GM20000 (cell line): ENCODE results near the gene TMEM250.

Experiments used
- DNase-seq: peaks from one replicate; pipeline ENCODE4 v3.0.0; 2012; ENCODE audit warnings: low spot score
- CTCF ChIP-seq: IDR thresholded peaks from 2 replicates; pipeline ENCODE4 v1.5.1; 2012; ENCODE audit warnings: mild to moderate bottlenecking, control low read depth; ENCODE audit errors: extremely low read depth, missing control alignments

TMEM250 gene

DNA sequence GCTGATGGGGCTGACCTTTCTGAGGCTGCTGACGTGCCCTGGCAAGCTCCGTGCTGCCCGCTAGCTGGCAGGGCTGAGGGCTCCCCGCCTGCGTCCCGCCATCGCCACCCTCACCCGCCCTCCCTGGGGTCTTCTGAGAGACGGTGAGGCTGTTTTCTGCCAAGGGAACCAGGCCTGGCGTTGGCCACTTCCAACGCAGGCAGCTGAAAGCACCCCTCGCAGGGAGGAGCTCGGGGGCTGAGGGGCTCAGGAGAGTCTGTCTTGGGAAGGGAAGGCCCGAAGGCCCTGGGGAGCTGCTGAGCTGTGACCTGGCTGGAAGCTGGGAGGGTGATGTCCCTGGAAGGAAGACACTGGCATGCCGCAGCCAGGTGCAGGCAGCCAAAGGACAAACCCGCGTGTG, 9.8 kb upstream of the TMEM250 start:
- no peak for TF ChIP-seq CTCF
- DNase-seq: no peak

DNA sequence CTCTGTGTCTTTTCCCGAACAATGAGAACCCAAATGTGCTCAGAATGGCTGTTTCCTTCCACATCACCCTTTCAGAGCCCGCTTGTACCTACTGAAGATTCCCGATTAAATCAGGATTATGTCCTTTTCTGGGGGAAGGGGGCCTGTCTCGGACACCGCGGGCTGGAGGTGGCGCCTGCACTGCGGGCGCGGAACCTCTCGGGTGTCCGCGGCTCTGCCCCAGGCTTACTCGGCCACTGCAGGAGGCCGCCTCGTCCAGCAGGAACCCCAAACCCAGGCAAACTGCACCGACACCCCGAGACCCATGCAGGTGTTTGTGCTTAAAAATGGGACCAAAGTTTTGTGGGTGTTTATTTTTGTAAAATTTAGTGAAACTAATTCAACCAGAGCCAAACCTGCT, 8.6 kb upstream of the TMEM250 start:
- no peak for DNase-seq
- no peak for TF ChIP-seq CTCF

DNA sequence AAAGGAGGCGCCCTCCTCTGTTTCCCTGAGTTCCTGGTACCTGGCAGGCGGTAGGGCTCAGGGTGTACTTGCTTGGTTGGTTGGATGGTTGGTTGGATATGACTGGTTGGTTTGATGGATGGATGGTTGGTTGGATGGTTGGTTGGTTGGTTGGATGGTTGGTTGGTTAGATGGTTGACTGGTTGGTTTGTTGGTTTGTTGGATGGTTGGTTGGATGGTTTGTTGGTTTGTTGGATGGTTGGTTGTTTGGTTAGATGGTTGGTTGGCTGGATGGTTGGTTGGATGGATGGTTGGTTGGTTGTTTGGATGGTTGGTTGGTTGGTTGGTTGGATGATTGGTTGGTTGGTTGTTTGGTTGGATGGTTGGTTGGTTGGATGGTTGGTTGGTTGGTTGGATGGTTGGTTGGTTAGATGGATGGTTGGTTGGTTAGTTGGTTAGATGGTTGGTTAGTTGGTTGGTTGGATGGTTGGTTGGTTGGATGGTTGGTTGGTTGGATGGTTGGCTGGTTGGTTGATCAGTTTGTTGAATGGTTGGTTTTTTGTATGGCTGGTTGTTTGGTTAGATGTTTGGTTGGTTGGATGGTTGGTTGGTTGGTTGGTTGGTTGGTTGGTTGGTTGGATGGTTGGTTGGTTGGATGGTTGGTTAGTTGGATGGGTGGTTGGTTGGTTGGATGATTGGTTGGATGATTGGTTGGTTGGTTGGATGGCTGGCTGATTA, 6.5 kb upstream of the TMEM250 start:
- no peak for TF ChIP-seq CTCF
- no peak for DNase-seq

DNA sequence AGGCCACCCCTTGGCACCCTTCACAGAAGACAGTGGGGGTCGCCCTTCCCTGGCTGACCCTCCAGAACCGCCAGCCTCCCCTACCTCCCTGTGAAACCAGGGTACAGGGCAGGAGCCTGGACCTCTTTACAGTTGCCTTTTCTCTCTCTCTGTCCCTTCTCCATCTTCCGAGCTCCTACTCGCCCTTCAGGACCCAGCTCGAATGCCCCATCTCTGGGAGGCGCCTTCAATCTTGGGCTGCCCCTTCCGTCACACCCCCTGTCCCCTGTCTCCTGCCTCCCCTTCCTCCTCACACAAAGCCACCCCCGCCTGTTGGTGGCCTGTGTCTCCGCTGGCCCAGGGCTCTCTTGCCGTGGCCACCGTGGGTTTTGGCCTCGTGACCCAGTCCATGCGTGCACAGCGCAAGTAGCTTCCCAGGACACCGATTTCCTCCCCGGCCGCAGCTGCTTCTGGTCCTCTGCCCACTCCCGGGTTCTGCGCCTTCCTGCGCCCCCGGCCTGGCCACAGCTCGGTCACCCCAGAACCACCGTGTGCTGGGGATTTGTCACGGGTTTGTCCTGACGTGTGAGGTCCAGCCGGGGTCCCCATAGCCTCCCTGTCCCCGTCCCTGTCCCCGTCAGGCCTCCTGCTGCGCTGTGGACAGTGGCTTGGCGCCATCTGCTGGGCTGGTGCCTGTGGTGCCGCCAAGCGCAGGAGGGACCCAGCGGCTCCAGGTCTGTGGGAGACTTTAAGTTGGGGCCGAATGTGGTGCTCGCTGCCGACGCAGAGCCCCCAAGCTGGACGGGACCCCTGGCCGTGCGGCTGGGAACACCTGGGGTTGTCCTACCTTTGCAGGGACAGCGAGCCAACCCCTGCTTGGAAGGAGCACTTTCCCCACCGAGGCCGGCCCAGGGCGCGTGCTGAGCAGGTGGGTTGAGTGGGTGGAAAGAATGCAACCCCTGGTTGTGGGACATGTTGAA, 4.0 kb upstream of the TMEM250 start:
- peak; percentile 88 for DNase-seq

GRCh38 chr9:136121801-136122200, 3.1 kb upstream of the TMEM250 start:
- DNase-seq: no peak
- no peak for TF ChIP-seq CTCF

More for the DNA sequence above, 4.0 kb upstream of the TMEM250 start:
- peak; percentile 99 for TF ChIP-seq CTCF

DNA sequence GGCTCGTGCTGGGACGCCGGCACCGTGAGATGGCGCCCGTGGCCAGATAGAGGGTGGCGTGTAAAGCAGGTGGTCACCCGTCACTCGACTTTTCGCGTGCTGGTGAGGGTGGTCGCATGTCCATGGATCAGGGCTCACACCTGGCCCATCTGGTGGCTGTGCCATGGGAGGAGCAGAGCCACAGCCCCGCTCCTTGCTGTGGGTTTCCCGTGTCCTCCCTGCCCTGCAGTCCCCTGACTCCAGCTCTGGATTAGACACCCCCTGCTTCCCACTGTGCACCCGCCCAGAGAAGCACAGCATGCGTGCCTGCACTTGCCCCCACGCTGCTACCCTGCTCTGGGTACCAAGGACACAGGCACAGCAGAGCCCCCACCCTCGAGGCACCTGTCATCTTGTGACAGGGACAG, 1.8 kb upstream of the TMEM250 start:
- TF ChIP-seq CTCF: no peak
- no peak for DNase-seq

DNA sequence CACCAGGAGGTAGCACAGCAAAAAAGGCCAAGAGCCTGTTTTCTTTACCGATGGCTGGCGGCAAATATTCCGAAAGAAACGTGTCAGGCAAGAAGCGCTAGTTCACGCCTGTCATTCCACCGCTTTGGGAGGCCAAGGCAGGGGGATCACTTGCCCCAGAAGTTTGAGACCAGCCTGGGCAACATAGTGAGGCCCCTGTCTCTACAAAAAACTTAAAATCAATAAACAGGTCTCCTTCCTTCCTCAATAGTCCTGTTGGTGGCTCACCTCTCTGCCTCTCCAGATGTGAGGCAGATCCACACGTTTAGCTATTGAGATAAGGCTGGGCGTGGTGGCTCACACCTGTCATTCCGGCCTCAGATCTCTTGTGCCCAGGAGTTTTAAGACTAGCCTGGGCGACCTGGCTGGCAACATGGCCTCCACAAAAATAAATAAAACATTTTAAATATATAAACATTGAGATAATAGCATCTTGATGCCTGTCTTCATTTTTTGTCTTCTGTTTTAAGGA, 1.3 kb upstream of the TMEM250 start:
- TF ChIP-seq CTCF: no peak
- no peak for DNase-seq
